ENCODE measurements around the gene NIT2.
"Not testable (repeated sequence)": the region's sequence is repeated elsewhere in the genome, so short reads cannot be mapped to it uniquely, and the experiment has no call there.

Gene NIT2, protein sequence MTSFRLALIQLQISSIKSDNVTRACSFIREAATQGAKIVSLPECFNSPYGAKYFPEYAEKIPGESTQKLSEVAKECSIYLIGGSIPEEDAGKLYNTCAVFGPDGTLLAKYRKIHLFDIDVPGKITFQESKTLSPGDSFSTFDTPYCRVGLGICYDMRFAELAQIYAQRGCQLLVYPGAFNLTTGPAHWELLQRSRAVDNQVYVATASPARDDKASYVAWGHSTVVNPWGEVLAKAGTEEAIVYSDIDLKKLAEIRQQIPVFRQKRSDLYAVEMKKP

DNA sequence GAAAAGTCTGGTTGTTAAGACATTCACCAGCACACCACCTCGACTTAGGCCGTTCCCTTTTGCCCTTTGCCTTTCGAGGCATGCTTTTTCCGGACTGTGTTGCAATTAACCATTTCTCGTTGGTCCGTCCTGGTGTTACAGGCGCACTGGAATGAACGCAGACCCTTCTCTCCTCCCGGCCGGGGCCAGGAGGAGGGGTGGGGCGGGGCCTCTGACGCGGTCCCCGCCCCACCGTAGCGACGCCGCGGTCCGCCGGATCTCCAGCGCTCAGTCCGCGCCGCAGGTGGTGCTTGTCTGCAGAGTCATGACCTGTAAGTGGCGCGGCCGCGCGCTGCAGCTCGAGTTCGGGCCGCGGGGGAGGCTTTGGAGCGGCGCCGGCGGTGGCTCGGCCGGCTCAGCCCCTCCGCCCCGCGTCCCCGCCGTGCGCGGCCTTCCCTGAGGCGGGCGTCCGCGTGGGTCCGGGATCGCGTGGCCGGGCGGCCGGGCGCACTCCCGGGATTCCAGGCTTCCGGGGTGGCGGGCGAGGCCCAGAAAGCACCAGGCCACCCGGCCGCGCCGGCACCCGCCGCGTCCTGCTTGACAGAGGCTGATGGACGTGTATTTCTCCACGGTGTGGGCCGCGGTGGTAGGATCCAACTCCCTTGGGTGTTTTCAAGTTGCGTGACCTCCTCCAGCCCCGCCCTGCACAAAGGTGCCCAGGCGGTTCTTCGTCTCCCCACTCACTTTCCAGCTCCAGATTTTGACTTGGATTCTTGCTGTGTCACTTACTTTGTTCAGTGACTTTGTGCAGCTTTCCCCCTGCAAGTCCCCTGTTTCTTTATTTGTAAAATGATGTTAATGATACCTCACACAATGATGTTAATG lies at the start of gene NIT2:
Gene NIT2, plus strand, starts transcription at position 270 of the 864 bp plus-strand sequence. Its CDS starts 35 bp downstream, at position 305.
- DNase-seq (ENCODE audit: low read depth in 2 of 2) = peak; percentile 23 to 33

GRCh38 chr3:100288288-100288894 lies 46.2 kb upstream of the NIT2 start:
- no peak for DNase-seq (ENCODE audit: low read depth in 2 of 2)

DNA sequence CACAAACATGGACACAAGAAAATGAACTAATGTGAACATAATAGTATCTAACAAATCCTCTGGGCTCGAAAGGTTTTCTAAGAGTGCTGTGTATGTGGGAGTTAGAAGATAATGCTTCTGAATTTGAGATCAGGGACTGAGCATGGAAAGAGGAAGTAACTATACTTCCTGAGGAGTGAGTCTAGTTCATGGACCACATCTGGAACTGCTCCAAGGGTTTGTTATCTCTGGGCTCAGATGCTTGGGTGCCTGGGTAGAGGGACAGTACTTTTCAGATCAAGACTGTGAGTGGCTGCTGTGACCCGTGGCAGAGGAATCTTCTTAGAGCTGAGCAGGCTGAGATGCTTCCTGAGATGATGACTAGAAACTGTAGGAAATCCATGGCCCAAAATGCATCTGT lies 45.2 kb upstream of the NIT2 start:
- no peak for DNase-seq (ENCODE audit: low read depth in 2 of 2)

DNA sequence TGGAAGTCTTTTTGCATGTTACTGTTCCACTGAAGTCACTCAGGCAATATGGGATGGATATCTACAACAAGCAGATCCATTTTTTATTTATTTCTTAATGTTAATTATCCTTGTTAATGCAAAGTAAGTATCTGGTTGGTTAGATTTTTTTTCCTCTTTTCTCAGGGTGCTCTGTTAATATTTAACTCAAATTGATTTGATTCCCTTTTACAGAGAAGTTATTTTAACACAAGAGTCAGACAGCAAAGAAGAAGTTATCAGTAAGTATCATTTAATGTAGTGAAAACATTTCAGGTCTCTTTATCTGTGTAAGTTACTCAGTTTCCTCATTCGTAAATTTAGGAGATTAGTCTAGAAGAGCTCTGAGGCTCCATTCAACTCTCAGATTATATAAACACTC lies 39.5 kb upstream of the NIT2 start:
- no peak for DNase-seq (ENCODE audit: low read depth in 2 of 2)

DNA sequence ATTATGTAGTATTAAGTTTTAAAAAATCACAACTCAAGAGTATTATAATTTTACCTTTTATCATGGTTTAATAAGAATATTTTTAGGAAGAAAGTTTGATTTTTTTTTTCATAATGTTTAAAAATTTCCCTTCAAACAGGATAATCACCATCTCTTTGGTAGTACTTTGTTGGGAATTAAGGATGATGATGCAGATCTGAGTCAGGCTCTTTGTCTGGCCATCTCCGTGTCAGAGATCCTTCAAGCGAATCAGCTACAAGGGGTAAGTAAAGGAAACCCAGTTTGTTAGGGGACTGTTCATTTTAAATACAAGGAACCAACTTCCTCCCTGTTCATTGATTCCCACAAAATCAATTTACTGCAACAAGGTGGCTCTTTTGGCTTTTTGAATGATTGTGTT lies 36.8 kb upstream of the NIT2 start:
- no peak for DNase-seq (ENCODE audit: low read depth in 2 of 2)

DNA sequence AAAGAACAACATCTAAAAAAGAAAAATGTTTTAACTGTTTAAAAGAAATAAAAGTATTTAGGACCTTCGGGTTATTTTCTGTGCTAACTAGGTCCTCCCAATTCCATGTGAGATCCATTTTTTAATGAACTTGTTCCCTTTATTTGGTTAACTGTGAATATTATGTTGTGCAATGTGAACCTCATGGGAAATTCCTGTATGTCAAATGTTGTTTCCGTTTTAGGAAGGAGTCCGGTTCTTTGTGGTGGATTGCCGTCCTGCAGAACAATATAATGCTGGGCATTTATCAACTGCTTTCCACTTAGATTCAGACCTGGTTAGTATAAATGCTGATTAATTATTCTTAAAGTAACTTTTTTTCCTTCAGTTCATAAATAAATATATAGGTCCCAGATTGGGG lies 35.5 kb upstream of the NIT2 start:
- no peak for DNase-seq (ENCODE audit: low read depth in 2 of 2)

DNA sequence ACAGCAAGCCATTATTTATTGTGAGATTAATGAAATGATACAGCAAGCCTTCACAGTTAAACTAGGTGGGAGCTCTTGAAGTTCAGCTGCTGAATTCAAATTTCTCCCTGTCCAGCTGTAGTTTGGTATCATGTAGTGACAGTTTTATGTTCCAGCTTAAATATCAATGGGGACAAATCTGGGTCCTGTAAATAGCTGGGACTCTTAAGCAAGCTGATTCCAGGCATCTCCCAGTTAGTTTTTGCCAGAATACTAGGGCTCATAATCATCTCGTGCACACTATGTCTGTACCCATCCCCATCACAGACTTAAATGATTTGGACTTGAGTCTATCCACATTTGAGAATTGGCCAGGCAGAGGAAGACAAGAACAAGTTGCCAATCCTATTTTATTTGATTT lies 27.9 kb upstream of the NIT2 start:
- DNase-seq (ENCODE audit: low read depth in 2 of 2) = no peak

DNA sequence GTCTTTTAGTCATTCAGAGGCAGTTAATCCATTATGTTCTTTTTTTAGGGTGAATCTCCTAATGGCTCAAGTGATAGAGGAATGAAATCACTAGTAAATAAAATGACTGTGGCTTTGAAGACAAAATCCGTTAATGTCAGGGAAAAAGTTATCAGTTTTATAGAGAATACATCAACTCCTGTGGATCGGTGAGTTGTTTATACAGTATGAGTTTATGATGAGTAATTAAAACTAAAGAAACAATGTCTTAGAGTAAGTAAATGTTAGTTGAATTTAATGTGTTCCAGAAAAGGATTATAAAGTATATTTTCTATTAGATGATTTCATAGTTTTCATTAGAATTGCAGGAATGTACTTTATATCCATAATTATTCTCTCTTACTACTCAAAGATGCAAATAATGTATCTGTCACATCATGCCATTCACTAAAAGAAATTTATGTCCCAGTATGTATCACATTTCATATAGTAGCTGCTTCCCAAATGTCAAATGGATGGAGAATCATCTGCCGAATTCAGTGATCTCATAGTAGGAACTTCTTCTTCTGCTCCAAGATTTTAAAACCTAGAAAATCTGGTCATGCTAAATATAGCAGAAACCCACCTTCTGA lies 24.1 kb upstream of the NIT2 start:
- DNase-seq (ENCODE audit: low read depth in 2 of 2) = no peak

DNA sequence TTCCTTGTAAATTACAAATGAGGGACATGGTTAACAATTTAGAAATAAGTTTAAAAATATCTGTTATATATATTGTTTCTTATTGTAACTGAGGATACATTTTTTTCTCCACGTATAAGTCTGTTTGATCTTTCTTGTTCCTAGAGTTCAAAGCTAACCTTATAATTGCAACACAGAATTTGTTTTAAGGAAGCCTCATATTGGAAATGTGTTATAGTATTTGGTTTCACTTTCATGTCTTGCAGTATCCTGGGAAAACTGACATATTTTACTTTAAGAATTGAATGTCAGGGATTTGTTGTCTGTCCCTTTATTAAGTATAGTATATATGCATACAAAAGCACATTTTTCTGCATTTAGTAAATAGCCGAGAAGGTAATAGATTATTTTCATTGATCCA lies 23.5 kb upstream of the NIT2 start:
- DNase-seq (ENCODE audit: low read depth in 2 of 2) = no peak

GRCh38 chr3:100316641-100317069 lies 17.9 kb upstream of the NIT2 start:
- peak in 1 of 2 experiments; percentile 18 for DNase-seq (ENCODE audit: low read depth in 2 of 2)

DNA sequence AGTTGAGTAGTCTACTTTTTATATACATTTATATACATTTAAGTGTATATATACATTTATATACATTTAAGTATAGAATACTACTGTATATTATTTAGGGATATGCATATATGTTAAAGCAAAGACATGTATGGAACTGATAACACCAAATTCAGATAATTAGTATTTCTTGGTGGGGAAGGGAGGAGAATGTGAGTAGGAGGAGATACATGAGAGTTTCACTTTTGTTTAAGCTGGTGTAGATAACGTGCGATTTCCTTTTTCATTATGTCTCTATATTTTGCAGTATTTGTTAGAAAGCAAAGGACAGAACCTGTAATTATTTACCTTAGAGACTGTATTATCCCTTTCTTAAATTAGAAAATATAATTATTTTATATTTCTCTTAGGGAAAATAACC lies 16.6 kb upstream of the NIT2 start:
- no peak for DNase-seq (ENCODE audit: low read depth in 2 of 2)

- no peak for DNase-seq (ENCODE audit: low read depth in 2 of 2)
These were observed 14.6 kb upstream of the NIT2 start for GRCh38 chr3:100319951-100320350.

DNA sequence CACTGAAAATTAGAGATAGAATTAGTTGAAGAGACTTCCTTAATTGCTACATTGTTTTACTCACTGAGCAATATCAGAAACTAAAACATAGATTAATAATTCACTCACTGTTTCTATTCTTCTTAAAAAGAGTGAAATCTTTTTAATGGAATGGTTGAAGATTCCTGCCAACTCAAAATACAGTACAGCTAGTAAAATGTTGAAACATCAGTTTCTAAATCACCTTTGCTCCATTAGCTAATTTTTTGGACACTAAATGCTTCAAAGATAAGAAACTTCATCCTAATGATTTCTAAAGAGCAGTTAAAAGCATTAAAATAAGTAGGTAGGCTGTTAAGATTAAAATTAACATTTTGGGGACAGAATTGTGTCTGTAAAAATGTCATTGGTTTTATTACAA lies 10.5 kb upstream of the NIT2 start:
- DNase-seq (ENCODE audit: low read depth in 2 of 2) = no peak

GRCh38 chr3:100325827-100326226 lies 8.7 kb upstream of the NIT2 start:
- no peak for DNase-seq (ENCODE audit: low read depth in 2 of 2)

DNA sequence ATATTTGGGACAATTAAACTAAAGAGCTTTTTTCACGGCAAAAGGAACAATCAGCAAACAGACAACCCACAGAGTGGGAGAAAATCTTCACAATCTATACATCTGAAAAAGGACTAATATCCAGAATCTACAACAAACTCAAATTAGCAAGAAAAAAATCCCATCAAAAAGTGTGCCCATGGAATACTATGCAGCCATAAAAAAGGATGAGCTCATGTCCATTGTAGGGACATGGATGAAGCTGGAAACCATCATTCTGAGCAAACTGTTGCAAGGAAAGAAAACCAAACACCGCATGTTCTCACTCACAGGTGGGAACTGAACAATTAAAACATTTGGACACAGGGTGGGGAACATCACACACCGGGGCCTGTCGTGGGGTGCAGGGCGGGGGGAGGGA lies 7.2 kb upstream of the NIT2 start:
- not testable (repeated sequence) for DNase-seq (ENCODE audit: low read depth in 2 of 2)

- no peak for DNase-seq (ENCODE audit: low read depth in 2 of 2)
These were observed 4.6 kb upstream of the NIT2 start for GRCh38 chr3:100329800-100330489.

- DNase-seq (ENCODE audit: low read depth in 2 of 2) = no peak
These were observed 3.9 kb upstream of the NIT2 start for GRCh38 chr3:100330651-100331050.

DNA sequence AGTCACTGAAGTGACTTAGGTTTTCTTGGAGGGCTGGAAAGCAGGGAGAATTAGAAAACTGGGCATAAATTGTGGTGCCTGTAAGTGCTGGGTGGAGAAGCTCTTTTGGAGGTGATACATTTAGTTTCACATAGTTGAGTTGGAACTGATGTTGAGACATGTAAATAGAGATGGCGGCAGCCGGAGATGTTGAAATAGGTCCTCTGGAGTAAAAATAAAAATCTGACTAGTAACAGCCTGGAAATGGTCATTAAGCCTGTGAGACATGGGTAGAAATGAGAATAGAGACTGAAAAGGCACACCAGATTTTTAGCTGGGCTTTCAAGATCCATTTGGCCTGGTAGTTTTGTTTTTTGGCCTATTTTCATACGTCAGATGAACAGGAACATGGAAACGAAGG lies 2.9 kb upstream of the NIT2 start:
- no peak for DNase-seq (ENCODE audit: low read depth in 2 of 2)

DNA sequence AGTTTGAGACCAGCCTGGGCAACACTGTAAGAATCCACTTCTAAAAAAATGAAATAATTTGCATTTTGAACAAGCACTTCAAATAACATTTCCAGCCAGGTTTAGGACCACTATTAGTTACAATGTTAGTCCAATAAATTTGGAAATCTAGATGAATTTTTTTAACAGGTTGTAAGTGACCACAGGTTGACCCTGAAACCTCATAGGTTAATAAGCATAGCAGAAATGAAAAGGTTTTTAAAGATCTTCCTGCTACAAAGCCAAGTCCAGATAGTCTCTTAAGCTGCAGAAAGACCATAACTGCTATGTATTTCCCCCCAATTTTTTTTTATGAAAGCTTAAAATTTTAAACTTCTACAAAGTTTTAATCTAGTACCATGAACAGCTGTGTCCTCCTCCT lies 1.5 kb upstream of the NIT2 start:
- no peak for DNase-seq (ENCODE audit: low read depth in 2 of 2)

DNA sequence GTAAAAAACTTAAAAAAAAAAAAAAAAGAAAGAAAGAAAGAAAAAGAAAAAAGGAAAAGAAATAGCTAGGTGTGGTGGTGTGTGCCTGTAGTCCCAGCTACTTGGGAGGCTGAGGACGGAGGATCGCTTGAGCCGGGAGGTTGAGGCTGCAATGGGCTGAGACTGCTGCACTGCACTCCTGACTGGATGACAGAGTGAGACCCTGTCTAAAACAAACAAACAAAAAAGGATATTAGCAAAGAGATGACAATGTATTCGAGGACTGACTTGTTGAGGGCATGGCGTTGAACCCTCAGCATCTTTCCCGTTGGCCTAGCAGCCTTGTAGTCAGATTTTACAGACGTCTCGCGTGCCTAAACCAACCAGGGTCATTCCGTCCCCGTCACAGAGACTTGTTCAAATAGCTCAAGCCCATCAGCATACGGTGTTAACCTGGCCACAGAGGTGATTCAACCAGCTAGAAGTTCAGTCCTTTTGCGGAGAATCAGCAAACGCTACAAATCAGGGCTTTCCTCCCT lies 528 bp upstream of the NIT2 start:
- no peak for DNase-seq (ENCODE audit: low read depth in 2 of 2)

DNA sequence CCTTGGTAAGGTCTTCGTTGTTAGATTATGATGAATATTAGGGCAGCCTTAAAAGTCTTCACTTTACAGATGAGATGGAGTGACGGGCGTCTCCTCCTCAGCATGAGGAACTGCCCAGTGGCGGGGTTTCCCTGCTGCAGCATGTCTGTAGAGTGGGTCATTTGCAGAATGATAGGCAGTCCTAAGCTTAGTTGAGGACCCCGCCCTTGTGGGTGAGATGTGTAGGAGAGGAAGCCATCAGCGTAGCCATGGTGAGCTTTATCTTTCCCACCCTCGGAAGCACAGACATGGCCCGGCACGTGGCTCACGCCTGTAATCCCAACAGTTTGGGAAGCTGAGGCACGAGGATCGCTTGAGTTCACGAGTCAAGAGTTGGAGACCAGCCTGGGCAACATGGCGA lies 877 bp downstream of the NIT2 start:
- no peak for DNase-seq (ENCODE audit: low read depth in 2 of 2)

- not testable (repeated sequence) for DNase-seq (ENCODE audit: low read depth in 2 of 2)
These were observed 1.7 kb downstream of the NIT2 start for GRCh38 chr3:100336229-100336628.
